SK-N-SH (cell line): ENCODE results near the gene ATP2B2.

Experiments used
- MXI1 ChIP-seq: IDR thresholded peaks from 2 replicates; pipeline ENCODE4 v1.6.1; 2012; ENCODE audit warnings: mild to moderate bottlenecking, low read depth, low read length, improper control_type of control experiment
- RXRA ChIP-seq: IDR thresholded peaks from 2 replicates; pipeline ENCODE4 v1.4.0; 2012; ENCODE audit warnings: low read depth, mild to moderate bottlenecking, borderline replicate concordance
- TCF12 ChIP-seq: IDR thresholded peaks from 2 replicates; pipeline ENCODE4 v1.4.0; 2012
- TF ChIP-seq, protein P1 (sequence below): fragments of 200-600 bp; sonication (generic); IDR thresholded peaks from 2 replicates; pipeline ENCODE4 v1.6.1; 2017; ENCODE audit warnings: antibody characterized with exemption, mild to moderate bottlenecking, moderate library complexity
- TF ChIP-seq, protein P2 (sequence below): IDR thresholded peaks from 2 replicates; pipeline ENCODE4 v1.6.1; 2012; ENCODE audit warnings: mild to moderate bottlenecking, low read depth, low read length, moderate library complexity
- TF ChIP-seq, protein P3 (sequence below): IDR thresholded peaks from 2 replicates; pipeline ENCODE4 v1.4.0; 2012; ENCODE audit warnings: low read depth, borderline replicate concordance
- TF ChIP-seq, protein P4 (sequence below): IDR thresholded peaks from 2 replicates; pipeline ENCODE4 v1.4.0; 2012; ENCODE audit warnings: low read depth

DNA sequence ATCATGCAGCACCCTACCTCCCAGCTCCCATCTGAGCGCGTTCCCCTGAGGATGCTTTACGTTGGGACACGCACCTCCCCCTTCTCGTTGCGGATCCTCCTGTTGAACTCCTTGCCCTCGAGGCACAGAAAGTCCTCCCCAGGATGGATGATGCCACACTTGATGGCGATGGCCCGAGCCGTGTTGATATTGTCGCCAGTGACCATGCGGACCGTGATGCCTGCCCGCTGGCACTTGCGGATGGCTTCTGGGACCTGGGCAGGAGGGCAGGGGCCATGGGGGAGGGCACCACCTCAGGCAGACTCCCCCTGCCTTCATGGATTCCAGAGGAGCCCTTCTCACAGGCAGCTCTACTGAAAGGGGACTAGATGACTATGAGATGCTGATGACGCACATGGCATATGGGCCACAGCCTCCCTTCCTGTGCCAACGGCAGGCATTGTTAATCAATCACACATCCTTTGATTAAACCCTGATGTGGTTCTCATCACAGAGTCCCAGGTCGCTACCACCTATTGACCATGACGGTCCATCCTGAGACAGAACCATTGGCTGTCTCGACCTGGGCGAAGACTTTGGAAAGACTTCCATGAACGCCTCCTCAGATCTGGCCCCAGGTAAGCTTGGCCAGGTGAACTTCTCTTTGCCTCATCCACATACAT is 154.9 kb downstream of the ATP2B2 start:
- TF ChIP-seq TCF12: no peak
- TF ChIP-seq, protein P1, sequence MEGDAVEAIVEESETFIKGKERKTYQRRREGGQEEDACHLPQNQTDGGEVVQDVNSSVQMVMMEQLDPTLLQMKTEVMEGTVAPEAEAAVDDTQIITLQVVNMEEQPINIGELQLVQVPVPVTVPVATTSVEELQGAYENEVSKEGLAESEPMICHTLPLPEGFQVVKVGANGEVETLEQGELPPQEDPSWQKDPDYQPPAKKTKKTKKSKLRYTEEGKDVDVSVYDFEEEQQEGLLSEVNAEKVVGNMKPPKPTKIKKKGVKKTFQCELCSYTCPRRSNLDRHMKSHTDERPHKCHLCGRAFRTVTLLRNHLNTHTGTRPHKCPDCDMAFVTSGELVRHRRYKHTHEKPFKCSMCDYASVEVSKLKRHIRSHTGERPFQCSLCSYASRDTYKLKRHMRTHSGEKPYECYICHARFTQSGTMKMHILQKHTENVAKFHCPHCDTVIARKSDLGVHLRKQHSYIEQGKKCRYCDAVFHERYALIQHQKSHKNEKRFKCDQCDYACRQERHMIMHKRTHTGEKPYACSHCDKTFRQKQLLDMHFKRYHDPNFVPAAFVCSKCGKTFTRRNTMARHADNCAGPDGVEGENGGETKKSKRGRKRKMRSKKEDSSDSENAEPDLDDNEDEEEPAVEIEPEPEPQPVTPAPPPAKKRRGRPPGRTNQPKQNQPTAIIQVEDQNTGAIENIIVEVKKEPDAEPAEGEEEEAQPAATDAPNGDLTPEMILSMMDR: no peak
- no peak for TF ChIP-seq RXRA
- no peak for TF ChIP-seq MXI1
- TF ChIP-seq, protein P2, sequence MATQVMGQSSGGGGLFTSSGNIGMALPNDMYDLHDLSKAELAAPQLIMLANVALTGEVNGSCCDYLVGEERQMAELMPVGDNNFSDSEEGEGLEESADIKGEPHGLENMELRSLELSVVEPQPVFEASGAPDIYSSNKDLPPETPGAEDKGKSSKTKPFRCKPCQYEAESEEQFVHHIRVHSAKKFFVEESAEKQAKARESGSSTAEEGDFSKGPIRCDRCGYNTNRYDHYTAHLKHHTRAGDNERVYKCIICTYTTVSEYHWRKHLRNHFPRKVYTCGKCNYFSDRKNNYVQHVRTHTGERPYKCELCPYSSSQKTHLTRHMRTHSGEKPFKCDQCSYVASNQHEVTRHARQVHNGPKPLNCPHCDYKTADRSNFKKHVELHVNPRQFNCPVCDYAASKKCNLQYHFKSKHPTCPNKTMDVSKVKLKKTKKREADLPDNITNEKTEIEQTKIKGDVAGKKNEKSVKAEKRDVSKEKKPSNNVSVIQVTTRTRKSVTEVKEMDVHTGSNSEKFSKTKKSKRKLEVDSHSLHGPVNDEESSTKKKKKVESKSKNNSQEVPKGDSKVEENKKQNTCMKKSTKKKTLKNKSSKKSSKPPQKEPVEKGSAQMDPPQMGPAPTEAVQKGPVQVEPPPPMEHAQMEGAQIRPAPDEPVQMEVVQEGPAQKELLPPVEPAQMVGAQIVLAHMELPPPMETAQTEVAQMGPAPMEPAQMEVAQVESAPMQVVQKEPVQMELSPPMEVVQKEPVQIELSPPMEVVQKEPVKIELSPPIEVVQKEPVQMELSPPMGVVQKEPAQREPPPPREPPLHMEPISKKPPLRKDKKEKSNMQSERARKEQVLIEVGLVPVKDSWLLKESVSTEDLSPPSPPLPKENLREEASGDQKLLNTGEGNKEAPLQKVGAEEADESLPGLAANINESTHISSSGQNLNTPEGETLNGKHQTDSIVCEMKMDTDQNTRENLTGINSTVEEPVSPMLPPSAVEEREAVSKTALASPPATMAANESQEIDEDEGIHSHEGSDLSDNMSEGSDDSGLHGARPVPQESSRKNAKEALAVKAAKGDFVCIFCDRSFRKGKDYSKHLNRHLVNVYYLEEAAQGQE: no peak
- TF ChIP-seq, protein P3, sequence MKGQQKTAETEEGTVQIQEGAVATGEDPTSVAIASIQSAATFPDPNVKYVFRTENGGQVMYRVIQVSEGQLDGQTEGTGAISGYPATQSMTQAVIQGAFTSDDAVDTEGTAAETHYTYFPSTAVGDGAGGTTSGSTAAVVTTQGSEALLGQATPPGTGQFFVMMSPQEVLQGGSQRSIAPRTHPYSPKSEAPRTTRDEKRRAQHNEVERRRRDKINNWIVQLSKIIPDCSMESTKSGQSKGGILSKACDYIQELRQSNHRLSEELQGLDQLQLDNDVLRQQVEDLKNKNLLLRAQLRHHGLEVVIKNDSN: no peak
- TF ChIP-seq, protein P4, sequence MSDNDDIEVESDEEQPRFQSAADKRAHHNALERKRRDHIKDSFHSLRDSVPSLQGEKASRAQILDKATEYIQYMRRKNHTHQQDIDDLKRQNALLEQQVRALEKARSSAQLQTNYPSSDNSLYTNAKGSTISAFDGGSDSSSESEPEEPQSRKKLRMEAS: no peak
